A549 (cell line): Measurements from ENCODE around the gene TOMM6.

Experiments
- CEBPB ChIP-seq, 2 experiments: fragments of >200 bp in 1 of 2; sonication (Bioruptor Twin) in 1 of 2; formaldehyde crosslinking in 1 of 2; IDR thresholded peaks; 2 replicates each; pipeline ENCODE4 v1.6.1; 2012 to 2016
- CTCF ChIP-seq: fragments of >200 bp; sonication (Bioruptor Twin); formaldehyde crosslinking; IDR thresholded peaks from 3 replicates; pipeline ENCODE4 v1.5.1; 2016
- EHF ChIP-seq: fragments of 250-450 bp; sonication (Bioruptor Pico); IDR thresholded peaks from 2 replicates; pipeline ENCODE4 v1.5.0; 2020; ENCODE audit warnings: mild to moderate bottlenecking
- EHMT2 ChIP-seq: fragments of 200-600 bp; sonication (generic); IDR thresholded peaks from 2 replicates; pipeline ENCODE4 v1.6.1; 2016; ENCODE audit warnings: antibody characterized with exemption, low read depth, mild to moderate bottlenecking, moderate library complexity
- EP300 ChIP-seq, 2 experiments: fragments of >200 bp; sonication (Bioruptor Twin); formaldehyde crosslinking; IDR thresholded peaks; 2 replicates in 1 of 2; 3 replicates in 1 of 2; pipeline ENCODE4 v1.6.1; 2016 to 2017
- HDAC2 ChIP-seq: fragments of 200-600 bp; sonication (generic); IDR thresholded peaks from 2 replicates; pipeline ENCODE4 v1.6.1; 2016
- MYC ChIP-seq: IDR thresholded peaks from 2 replicates; pipeline ENCODE4 v1.6.1; 2012; ENCODE audit warnings: mild to moderate bottlenecking, inconsistent platforms, low read length, improper control_type of control experiment, borderline replicate concordance
- PHF8 ChIP-seq: fragments of 200-600 bp; sonication (generic); IDR thresholded peaks from 2 replicates; pipeline ENCODE4 v1.6.1; 2016; ENCODE audit warnings: low read depth, mild to moderate bottlenecking, antibody characterized with exemption, moderate library complexity, borderline replicate concordance
- POLR2A ChIP-seq: IDR thresholded peaks from 2 replicates; pipeline ENCODE4 v1.6.1; 2012; ENCODE audit warnings: mild to moderate bottlenecking, low read length
- RFX5 ChIP-seq: fragments of 450-650 bp; IDR thresholded peaks from 2 replicates; pipeline ENCODE4 v1.7.1; 2014; ENCODE audit warnings: antibody characterized with exemption, mild to moderate bottlenecking, moderate library complexity
- RNF2 ChIP-seq: fragments of 200-600 bp; sonication (generic); IDR thresholded peaks from 2 replicates; pipeline ENCODE4 v1.6.1; 2016; ENCODE audit warnings: low read depth, mild to moderate bottlenecking, antibody characterized with exemption, moderate library complexity, borderline replicate concordance
- TP53 ChIP-seq: fragments of 250-450 bp; sonication (Bioruptor Pico); IDR thresholded peaks from 2 replicates; pipeline ENCODE4 v1.5.0; 2021; ENCODE audit warnings: mild to moderate bottlenecking, moderate library complexity
- TF ChIP-seq, protein P1 (sequence below): fragments of 200-600 bp; sonication (generic); IDR thresholded peaks from 2 replicates; pipeline ENCODE4 v1.6.1; 2016; ENCODE audit warnings: antibody characterized with exemption, mild to moderate bottlenecking, moderate library complexity
- TF ChIP-seq, protein P2 (sequence below): fragments of 450-650 bp; IDR thresholded peaks from 2 replicates; pipeline ENCODE4 v1.6.1; 2014; ENCODE audit warnings: antibody characterized with exemption

DNA sequence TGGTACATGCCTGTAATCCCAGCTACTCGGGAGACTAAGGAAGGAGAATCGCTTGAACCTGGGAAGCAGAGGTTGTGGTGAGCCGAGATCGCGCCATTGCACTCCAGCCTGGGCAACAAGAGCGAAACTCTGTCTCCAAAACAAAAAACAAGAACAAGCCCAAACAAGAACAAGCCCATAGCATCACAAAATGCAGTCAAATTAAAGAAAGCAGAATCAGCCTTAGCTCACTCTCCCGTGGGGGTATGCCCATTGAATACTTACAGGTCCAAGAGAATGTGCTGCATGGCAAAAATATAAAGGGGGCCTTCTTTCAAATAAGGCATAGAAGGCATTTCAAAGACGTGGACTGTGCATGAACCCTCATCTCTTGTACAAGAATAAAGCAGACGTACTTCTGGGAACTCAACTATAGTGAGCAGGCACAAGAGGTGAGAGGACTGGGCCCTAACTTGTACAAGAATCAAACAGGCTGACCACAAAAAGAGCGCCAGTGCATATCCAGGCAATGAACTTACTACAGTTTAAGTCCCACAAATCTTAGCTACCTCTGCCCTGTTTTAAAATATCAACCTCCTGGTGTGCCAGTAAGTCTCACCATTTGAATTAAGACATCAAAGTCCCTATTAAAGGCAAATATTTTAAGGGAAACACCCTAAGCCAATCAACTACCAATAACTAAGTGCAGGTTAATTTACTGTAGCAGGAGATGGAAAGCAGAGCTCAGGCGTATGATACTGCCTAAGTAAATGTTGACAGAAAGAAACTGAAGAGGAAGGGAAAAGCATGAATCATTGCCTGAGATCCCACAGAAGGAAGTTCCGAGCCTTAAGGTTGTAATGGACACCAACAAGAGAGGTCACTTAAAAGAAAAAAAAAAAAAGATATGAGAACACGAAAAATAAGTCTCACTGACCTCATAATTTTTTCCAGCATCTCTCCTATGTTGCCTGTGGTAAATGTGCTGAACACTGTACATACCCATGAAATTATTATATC, 37.4 kb downstream of the TOMM6 start:
- no peak for TF ChIP-seq HDAC2
- TF ChIP-seq CTCF: no peak
- no peak for TF ChIP-seq MYC
- no peak for TF ChIP-seq POLR2A
- TF ChIP-seq RFX5: no peak
- TF ChIP-seq, protein P1, sequence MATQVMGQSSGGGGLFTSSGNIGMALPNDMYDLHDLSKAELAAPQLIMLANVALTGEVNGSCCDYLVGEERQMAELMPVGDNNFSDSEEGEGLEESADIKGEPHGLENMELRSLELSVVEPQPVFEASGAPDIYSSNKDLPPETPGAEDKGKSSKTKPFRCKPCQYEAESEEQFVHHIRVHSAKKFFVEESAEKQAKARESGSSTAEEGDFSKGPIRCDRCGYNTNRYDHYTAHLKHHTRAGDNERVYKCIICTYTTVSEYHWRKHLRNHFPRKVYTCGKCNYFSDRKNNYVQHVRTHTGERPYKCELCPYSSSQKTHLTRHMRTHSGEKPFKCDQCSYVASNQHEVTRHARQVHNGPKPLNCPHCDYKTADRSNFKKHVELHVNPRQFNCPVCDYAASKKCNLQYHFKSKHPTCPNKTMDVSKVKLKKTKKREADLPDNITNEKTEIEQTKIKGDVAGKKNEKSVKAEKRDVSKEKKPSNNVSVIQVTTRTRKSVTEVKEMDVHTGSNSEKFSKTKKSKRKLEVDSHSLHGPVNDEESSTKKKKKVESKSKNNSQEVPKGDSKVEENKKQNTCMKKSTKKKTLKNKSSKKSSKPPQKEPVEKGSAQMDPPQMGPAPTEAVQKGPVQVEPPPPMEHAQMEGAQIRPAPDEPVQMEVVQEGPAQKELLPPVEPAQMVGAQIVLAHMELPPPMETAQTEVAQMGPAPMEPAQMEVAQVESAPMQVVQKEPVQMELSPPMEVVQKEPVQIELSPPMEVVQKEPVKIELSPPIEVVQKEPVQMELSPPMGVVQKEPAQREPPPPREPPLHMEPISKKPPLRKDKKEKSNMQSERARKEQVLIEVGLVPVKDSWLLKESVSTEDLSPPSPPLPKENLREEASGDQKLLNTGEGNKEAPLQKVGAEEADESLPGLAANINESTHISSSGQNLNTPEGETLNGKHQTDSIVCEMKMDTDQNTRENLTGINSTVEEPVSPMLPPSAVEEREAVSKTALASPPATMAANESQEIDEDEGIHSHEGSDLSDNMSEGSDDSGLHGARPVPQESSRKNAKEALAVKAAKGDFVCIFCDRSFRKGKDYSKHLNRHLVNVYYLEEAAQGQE: no peak
- TF ChIP-seq, protein P2, sequence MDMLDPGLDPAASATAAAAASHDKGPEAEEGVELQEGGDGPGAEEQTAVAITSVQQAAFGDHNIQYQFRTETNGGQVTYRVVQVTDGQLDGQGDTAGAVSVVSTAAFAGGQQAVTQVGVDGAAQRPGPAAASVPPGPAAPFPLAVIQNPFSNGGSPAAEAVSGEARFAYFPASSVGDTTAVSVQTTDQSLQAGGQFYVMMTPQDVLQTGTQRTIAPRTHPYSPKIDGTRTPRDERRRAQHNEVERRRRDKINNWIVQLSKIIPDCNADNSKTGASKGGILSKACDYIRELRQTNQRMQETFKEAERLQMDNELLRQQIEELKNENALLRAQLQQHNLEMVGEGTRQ: no peak
- TF ChIP-seq RNF2: no peak
- no peak for TF ChIP-seq PHF8
- no peak for TF ChIP-seq EHMT2
- TF ChIP-seq EHF (CRISPR knock-in tag): no peak
- TF ChIP-seq CEBPB (IDR thresholded peaks at IDR 0.05): no peak
- TF ChIP-seq EP300 (IDR thresholded peaks at IDR 0.05): no peak
- TF ChIP-seq TP53 (CRISPR knock-in tag): no peak
